Astrocyte of the spinal cord (primary cell): ENCODE data around the gene PRSS23.

Experiments used
- DNase-seq: peaks from one replicate; pipeline ENCODE4 v3.0.0; 2011; ENCODE audit warnings: low read depth, low spot score
- H3K4me3 ChIP-seq: 2 replicates; pipeline ENCODE4 v1.5.1; 2011; ENCODE audit warnings: low read depth, mild to moderate bottlenecking, low read length, moderate library complexity
- in situ Hi-C: cut with HindIII; loops from 2 replicates; pipeline ENCODE4 v1.10.0; 2017; ENCODE audit warnings: low sequenced_read_pairs
- TF ChIP-seq, protein P1 (sequence below): IDR thresholded peaks from 2 replicates; pipeline ENCODE4 v1.5.1; 2012; ENCODE audit warnings: low read depth, mild to moderate bottlenecking, low read length, inconsistent platforms

Gene PRSS23

DNA sequence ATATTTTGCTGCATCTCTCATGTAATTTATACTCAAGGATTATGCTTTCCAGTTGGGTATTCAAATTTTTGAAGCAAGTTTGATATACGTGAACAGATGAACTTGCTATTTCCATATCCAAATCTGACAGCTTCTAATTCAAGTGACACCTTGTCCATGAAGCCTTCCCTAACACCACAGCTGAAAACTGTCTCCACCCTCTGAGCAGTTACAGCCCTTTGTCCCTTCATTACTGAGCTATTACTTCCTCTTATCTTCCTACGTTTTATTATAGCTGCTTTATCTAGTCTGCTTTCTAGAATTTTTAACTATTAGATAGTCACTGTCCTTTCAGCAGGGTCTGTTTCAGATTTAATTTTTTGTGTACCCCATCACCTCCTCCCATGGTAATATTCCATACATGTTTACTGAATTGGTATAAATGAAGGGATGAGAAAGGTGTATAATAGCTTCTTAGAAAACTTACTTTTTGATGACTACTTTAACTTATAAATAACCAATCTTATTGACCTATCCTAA, 13.3 kb upstream of the PRSS23 start:
- DNase-seq: no peak
- no peak overlapping the region for H3K4me3 ChIP-seq
- TF ChIP-seq, protein P1, sequence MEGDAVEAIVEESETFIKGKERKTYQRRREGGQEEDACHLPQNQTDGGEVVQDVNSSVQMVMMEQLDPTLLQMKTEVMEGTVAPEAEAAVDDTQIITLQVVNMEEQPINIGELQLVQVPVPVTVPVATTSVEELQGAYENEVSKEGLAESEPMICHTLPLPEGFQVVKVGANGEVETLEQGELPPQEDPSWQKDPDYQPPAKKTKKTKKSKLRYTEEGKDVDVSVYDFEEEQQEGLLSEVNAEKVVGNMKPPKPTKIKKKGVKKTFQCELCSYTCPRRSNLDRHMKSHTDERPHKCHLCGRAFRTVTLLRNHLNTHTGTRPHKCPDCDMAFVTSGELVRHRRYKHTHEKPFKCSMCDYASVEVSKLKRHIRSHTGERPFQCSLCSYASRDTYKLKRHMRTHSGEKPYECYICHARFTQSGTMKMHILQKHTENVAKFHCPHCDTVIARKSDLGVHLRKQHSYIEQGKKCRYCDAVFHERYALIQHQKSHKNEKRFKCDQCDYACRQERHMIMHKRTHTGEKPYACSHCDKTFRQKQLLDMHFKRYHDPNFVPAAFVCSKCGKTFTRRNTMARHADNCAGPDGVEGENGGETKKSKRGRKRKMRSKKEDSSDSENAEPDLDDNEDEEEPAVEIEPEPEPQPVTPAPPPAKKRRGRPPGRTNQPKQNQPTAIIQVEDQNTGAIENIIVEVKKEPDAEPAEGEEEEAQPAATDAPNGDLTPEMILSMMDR: no peak
- in situ Hi-C loops: no loop called here

DNA sequence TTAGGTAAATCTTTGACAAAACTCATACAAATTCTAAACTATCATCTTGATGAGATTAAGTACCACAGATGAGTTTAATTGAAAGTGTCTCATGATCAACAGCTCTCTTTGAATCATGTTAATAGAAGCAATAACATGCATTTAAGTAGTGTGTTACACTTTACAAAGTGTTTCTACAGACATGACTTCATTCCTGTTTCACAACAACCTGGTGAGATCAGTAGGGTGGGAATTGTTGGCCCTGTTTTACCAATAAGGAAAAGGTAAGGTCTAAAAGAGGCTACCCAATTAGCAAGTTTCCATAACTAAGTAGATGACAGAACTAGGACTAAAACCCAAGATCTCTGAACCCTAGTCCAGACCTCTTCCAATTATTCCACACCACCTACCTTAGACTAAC, 12.7 kb upstream of the PRSS23 start:
- no peak overlapping the region for H3K4me3 ChIP-seq
- no peak for DNase-seq
- TF ChIP-seq, protein P1: no peak
- in situ Hi-C loops: no loop called here

DNA sequence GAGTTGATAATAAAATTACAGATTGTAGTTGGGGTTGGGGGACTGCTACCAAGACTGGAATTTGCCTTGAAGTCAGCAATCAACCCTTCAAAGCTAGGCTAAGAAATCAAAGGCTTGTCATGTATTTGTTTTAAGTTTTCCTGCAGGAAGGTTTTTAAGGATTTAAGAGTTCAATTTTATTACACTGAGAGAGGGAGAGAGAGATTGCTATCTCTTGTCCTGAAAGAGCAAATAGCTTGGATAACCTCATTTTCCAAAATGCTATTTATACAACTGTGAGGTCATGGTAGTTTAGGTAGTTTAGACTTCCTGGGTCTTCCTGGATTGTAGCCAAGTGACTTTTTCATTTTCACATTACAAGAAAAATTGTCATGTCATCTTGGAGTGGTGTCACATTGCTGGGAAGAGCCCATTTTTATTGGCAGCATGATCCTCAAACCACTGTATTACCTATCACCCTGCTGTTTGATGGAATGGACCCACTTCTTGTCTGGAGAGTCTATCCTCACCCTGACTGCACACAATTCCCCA, 10.1 kb upstream of the PRSS23 start:
- TF ChIP-seq, protein P1: no peak
- in situ Hi-C loops: no loop called here
- no peak for DNase-seq
- no peak overlapping the region for H3K4me3 ChIP-seq

DNA sequence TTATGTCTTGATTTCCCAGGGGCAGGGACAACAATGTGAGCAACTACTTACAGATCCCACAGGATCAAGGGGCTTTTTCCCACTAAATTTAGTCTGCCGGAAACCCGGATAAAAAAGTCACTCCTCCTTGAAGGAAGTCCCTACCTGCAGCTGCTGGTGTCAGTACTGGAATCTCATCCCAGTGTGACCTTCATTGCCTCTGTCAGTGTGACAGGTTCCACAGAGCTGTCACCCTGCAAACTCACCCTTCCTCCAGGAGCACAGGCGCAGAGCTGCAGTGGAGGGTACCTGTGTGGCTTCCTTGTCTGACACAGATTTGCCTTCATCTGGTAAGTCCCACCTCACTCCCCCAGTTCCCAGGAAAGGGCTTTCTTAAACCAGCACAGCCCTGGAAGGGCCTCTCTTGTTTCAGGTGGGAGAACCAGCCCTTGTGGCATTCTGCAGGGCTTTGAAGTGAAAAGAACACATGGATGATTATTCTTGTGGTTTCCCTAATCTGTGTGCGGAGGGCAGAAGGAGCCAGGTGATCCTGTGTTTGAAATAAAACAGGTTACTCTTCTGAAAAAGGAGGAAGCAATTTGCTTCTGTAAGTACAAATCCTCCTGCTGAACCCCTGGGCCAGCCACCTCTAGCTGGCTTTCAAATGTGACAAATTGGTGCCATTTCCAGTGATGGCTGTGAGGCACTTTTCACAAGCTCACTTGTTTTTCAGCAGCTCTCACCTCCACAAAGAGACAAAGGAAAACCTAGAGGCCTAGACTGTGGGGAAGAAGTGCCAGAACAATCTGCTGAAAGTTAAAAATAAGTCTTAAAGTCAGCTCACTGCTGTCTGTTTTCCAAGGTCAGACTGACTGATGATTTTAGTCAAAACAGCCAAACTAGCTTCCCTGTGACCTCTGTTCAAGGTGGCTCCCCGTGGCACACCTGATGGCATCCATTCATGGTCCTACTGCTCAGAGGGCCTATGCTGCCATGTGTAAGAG, 9.2 kb upstream of the PRSS23 start:
- in situ Hi-C loops: no loop called here
- no peak overlapping the region for H3K4me3 ChIP-seq
- TF ChIP-seq, protein P1: no peak
- DNase-seq: no peak

DNA sequence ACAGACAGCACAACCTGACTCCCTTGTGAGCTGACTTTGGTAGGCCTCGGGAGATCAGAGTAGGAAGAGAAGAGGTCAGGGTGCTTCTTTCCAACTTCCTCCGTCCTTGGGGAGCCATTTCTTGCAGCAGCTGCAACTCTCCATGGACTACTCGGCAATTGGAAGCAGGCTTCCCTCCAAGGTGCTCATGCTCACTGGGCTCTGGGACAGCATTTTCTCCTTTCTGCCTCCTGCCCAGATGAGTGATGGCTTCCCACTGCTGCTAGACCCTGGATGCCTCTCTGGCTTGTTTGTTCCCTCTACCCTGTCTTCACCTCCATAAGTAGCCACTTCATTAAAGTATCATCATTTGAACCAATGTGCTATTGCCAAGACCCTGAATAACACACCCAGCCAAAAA, 8.2 kb upstream of the PRSS23 start:
- TF ChIP-seq, protein P1: no peak
- in situ Hi-C loops: no loop called here
- H3K4me3 ChIP-seq: no peak overlapping the region
- DNase-seq: no peak

DNA sequence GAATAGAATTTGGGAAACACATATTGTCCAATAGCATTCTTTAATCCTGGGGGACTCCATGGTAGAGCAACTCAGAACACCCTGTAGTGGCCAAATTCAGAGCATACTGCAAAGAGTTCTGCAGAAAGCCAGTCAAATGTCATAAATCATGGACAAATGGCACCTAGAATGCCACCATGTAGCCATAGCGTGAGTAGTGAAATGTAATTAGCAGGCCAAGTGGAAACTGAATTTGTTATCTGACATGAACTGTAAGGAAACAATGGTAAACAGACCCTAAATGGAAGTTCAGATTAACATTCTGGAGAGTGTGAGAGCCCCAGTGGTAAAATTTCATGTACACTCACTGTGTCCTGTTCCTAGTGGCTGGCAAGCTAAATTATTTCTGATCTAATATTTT, 7.0 kb upstream of the PRSS23 start:
- TF ChIP-seq, protein P1: no peak
- no peak for DNase-seq
- H3K4me3 ChIP-seq: no peak overlapping the region
- in situ Hi-C loops: no loop called here
